GM12875 (cell line): ENCODE data around the gene PARD3.
"Not testable (repeated sequence)": the region's sequence is repeated elsewhere in the genome, so short reads cannot be mapped to it uniquely, and the experiment has no call there.

ENCODE experiments used
- H3K4me3 ChIP-seq: one replicate; pipeline ENCODE4 v1.5.1; 2011; ENCODE audit warnings: low read depth, low read length, control low read depth
- CTCF ChIP-seq: IDR thresholded peaks from 2 replicates; pipeline ENCODE4 v1.5.1; 2011; ENCODE audit warnings: low read depth, mild to moderate bottlenecking, control low read depth, inconsistent platforms, low read length, moderate library complexity, borderline replicate concordance; ENCODE audit not compliant: insufficient read depth

PARD3 gene

GRCh38 chr10:34272316-34272715, 542.8 kb downstream of the PARD3 start:
- no peak overlapping the region for H3K4me3 ChIP-seq
- TF ChIP-seq CTCF: no peak

DNA sequence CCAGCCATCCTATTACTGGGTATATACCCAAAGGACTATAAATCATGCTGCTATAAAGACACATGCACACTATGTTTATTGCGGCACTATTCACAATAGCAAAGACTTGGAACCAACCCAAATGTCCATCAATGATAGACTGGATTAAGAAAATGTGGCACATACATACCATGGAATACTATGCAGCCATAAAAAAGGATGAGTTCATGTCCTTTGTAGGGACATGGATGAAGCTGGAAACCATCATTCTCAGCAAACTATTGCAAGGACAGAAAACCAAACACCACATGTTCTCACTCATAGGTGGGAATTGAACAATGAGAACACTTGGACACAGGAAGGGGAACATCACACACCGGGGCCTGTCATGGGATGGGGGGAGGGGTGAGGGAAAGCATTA, 546.7 kb downstream of the PARD3 start:
- not testable (repeated sequence) for H3K4me3 ChIP-seq

DNA sequence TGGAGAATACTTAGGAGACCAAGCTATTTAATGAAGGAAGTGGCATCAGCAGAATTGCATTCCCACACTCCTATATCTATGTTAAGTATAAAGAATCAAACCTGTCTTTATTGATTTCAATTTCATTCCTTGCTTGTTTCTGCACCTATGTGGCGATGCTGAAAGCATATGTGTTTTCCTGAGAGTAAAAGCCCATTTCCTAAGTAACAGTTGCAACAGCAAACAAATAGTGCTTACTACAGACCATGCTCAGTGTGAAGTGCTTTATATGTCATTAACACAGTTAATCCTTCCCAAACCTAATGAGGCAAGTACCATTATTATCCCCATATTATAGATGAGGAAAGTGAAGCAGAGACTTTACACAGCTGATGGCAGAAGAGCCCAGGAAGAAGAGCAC, 552.1 kb downstream of the PARD3 start:
- H3K4me3 ChIP-seq: no peak overlapping the region
- no peak for TF ChIP-seq CTCF

DNA sequence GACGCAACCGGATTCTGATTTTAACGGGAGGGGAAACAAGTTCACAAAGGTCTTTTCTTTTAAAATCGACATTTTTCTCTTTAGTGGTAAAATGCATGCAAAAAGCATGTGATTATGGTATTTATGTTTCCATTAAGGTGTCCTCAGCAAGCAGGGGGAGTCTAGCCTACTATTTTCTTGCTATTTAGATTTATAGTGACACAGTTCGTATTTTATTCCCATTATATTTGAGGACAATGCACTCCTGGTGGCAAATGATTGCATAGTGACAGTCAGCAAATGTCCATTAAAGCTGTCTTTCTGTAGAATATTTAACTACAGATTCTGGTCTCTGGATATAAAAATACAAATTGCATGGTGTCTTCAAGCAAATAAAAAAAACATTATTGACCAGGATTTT, 554.2 kb downstream of the PARD3 start:
- no peak for TF ChIP-seq CTCF
- no peak overlapping the region for H3K4me3 ChIP-seq

- TF ChIP-seq CTCF: no peak
- H3K4me3 ChIP-seq: no peak overlapping the region
Measured at GRCh38 chr10:34256216-34256615, 558.9 kb downstream of the PARD3 start.

DNA sequence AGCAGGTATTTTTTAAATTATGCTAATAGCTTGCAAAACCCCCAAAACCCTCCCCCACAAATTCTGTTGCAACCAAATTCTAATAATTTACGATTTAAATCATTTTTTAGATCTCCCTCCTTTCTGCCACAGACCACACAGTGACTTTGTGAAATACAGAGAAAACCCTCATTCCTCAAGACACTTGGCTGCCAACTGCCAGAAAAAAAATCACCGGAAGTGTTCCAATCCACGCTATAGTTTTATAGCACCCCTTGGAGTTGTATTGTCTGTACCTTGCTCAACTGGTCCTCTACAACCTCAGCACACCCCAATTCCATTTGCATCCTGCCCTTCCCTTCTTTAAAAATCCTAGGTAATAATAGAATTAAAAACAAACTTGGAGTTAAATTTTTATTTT, 560.1 kb downstream of the PARD3 start:
- no peak for TF ChIP-seq CTCF

DNA sequence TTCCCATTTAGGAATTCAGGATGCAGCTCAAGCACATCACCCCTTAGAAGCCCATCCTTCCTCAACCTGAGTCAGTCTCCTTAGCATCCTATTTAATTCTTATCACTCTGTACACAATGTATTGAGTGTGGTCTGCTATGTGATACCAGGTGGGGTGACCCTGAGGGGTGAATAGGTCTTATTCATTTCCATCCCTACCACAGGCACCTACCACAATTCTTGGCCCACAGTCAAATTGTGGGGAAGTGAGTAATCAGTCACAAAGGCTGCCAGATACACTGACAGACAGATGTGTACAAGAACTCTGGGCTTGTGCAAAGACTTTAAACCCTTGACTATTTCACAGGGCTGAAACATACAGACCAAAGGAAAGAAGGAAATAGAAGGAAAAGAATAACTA, 560.5 kb downstream of the PARD3 start:
- H3K4me3 ChIP-seq: no peak overlapping the region
- no peak for TF ChIP-seq CTCF

More for the DNA sequence above, 560.1 kb downstream of the PARD3 start:
- no peak overlapping the region for H3K4me3 ChIP-seq

GRCh38 chr10:34252111-34252510, 563.0 kb downstream of the PARD3 start:
- no peak overlapping the region for H3K4me3 ChIP-seq
- no peak for TF ChIP-seq CTCF
